ENCODE data around the gene ARHGEF3.

GRCh38 chr3:56739036-56739435, 62.7 kb downstream of the ARHGEF3 start:
- TF ChIP-seq YY1 (IDR thresholded peaks at IDR 0.05; ENCODE audit: insufficient read depth, insufficient read length) (no peak), ZNF274 (IDR thresholded peaks at IDR 0.05; ENCODE audit: low read depth, low read length) (no peak), SUZ12 (IDR thresholded peaks at IDR 0.05; ENCODE audit: extremely low read depth, insufficient read depth, insufficient read length) (no peak)

Data from NT2/D1 (cell line).